ENCODE measurements around the gene PALD1. TPM values are rescaled to one million over a fixed set of nuclear protein-coding genes. Genes with fewer than 3 reads are reported as not detected.
A peak's percentile ranks its signal among the peaks of the same experiment; 100 is the strongest.

Gene PALD1
- total RNA-seq, 1 donor from 2014 or later, result 3.9 TPM

- Histone ChIP-seq H3K4me3 (ENCODE audit: low read depth, low read length) (no peak overlapping the region), H3K27me3 (ENCODE audit: control insufficient read depth, insufficient read depth, low read length) (peaks cover 14% of the 10 kb centered on the region), H3K36me3 (ENCODE audit: control insufficient read depth, insufficient read depth, low read length) (no peaks in the 10 kb centered on the region)
- TF ChIP-seq CTCF (IDR thresholded peaks at IDR 0.05; ENCODE audit: insufficient read depth, low read length, poor library complexity, severe bottlenecking), result peak; percentile 90
- no peak for DNase-seq (ENCODE audit: low read depth)
Observed at GRCh38 chr10:70461397-70462348, 16.9 kb upstream of the PALD1 start.

- H3K36me3 ChIP-seq (ENCODE audit: control insufficient read depth, insufficient read depth, low read length), result no peaks in the 10 kb centered on the region
- H3K4me3 ChIP-seq (ENCODE audit: low read depth, low read length), result no peak overlapping the region
- no peak for DNase-seq (ENCODE audit: low read depth)
- H3K27me3 ChIP-seq (ENCODE audit: control insufficient read depth, insufficient read depth, low read length), result peaks cover 14% of the 10 kb centered on the region
- TF ChIP-seq CTCF (IDR thresholded peaks at IDR 0.05; ENCODE audit: insufficient read depth, low read length, poor library complexity, severe bottlenecking), result no peak
Observed at GRCh38 chr10:70462349-70462984, 16.1 kb upstream of the PALD1 start.

GRCh38 chr10:70465278-70465677, 13.3 kb upstream of the PALD1 start:
- TF ChIP-seq CTCF (IDR thresholded peaks at IDR 0.05; ENCODE audit: insufficient read depth, low read length, poor library complexity, severe bottlenecking), result no peak
- Histone ChIP-seq H3K4me3 (ENCODE audit: low read depth, low read length) (no peak overlapping the region), H3K36me3 (ENCODE audit: control insufficient read depth, insufficient read depth, low read length) (no peaks in the 10 kb centered on the region), H3K27me3 (ENCODE audit: control insufficient read depth, insufficient read depth, low read length) (peaks cover 2% of the 10 kb centered on the region)
- DNase-seq (ENCODE audit: low read depth), result no peak

- DNase-seq (ENCODE audit: low read depth), result no peak
- no peak for TF ChIP-seq CTCF (IDR thresholded peaks at IDR 0.05; ENCODE audit: insufficient read depth, low read length, poor library complexity, severe bottlenecking)
- H3K27me3 ChIP-seq (ENCODE audit: control insufficient read depth, insufficient read depth, low read length), result peaks cover 2% of the 10 kb centered on the region
- no peaks in the 10 kb centered on the region for H3K36me3 ChIP-seq (ENCODE audit: control insufficient read depth, insufficient read depth, low read length)
- H3K4me3 ChIP-seq (ENCODE audit: low read depth, low read length), result no peak overlapping the region
Observed at GRCh38 chr10:70465832-70466231, 12.7 kb upstream of the PALD1 start.

- no peak for DNase-seq (ENCODE audit: low read depth)
- TF ChIP-seq CTCF (IDR thresholded peaks at IDR 0.05; ENCODE audit: insufficient read depth, low read length, poor library complexity, severe bottlenecking), result no peak
- Histone ChIP-seq H3K36me3 (ENCODE audit: control insufficient read depth, insufficient read depth, low read length) (no peaks in the 10 kb centered on the region), H3K27me3 (ENCODE audit: control insufficient read depth, insufficient read depth, low read length) (peaks cover 2% of the 10 kb centered on the region), H3K4me3 (ENCODE audit: low read depth, low read length) (no peak overlapping the region)
Observed at GRCh38 chr10:70466951-70467350, 11.6 kb upstream of the PALD1 start.

Data from kidney epithelial cell (primary cell).